ENCODE data around the gene PTEN. TPM values are rescaled to one million over a fixed set of nuclear protein-coding genes. Genes with fewer than 3 reads are reported as not detected.

PTEN gene
- total and polyA plus RNA-seq, 2 experiments from 2014 or later, result 32.8 to 128 TPM

DNA sequence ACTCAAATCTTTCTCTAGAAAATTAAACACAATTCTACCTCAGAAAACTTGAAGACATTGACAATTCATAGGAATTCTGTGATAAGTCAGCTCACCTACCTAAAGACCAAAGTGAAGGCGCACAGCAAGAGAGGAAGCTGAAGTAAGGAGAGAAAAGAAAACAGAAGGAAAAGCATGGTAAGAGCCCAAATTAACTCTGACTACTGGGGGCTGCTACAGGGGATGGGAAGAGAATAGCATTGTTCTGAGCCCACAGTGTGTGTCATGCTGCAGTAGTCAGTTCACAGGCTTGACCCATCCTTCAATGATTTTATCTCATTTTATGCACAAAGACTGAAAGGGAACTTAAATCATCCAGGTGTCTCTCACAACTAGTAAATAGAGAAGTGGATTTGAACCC is 111.3 kb downstream of the PTEN start:
- Histone ChIP-seq H3K4me2 (no peak overlapping the region), H3K27ac (no peak overlapping the region), H3K9me2 (replicated peaks; ENCODE audit: insufficient read depth) (no peaks in the 10 kb centered on the region), H4K20me1 (ENCODE audit: insufficient read depth, poor library complexity, severe bottlenecking) (no peaks in the 10 kb centered on the region), H3K27me3 (no peaks in the 10 kb centered on the region), H3K79me2 (no peaks in the 10 kb centered on the region), H3K4me1 (ENCODE audit: insufficient read depth) (no peaks in the 10 kb centered on the region), H3K9me3 (ENCODE audit: low read depth) (no peaks in the 10 kb centered on the region), H3K4me3 (no peak overlapping the region), H2AFZ (no peak overlapping the region), H3K36me3 (replicated peaks; ENCODE audit: insufficient read depth, low read depth) (no peaks in the 10 kb centered on the region)
- 93% methylated on average over 1 of the region's 1 CpG for WGBS (ENCODE audit: low lambda C conversion rate, missing lambda C conversion rate)
- TF ChIP-seq, protein P1, sequence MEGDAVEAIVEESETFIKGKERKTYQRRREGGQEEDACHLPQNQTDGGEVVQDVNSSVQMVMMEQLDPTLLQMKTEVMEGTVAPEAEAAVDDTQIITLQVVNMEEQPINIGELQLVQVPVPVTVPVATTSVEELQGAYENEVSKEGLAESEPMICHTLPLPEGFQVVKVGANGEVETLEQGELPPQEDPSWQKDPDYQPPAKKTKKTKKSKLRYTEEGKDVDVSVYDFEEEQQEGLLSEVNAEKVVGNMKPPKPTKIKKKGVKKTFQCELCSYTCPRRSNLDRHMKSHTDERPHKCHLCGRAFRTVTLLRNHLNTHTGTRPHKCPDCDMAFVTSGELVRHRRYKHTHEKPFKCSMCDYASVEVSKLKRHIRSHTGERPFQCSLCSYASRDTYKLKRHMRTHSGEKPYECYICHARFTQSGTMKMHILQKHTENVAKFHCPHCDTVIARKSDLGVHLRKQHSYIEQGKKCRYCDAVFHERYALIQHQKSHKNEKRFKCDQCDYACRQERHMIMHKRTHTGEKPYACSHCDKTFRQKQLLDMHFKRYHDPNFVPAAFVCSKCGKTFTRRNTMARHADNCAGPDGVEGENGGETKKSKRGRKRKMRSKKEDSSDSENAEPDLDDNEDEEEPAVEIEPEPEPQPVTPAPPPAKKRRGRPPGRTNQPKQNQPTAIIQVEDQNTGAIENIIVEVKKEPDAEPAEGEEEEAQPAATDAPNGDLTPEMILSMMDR (IDR thresholded peaks at IDR 0.05; ENCODE audit: poor library complexity), result no peak
- TF ChIP-seq EZH2phosphoT487 (IDR thresholded peaks at IDR 0.05; ENCODE audit: low read depth, severe bottlenecking, unreplicated experiment), result no peak
- no peak for TF ChIP-seq EZH2 (IDR thresholded peaks at IDR 0.05; ENCODE audit: borderline replicate concordance)
- no peak for DNase-seq (ENCODE audit: low spot score)

- H4K20me1 ChIP-seq (ENCODE audit: insufficient read depth, poor library complexity, severe bottlenecking), result no peaks in the 10 kb centered on the region
- H3K79me2 ChIP-seq, result no peaks in the 10 kb centered on the region
- no peak overlapping the region for H3K4me2 ChIP-seq
- no peak for DNase-seq (ENCODE audit: low spot score)
- H3K4me3 ChIP-seq, result no peak overlapping the region
- no peaks in the 10 kb centered on the region for H3K4me1 ChIP-seq (ENCODE audit: insufficient read depth)
- H3K36me3 ChIP-seq (replicated peaks; ENCODE audit: insufficient read depth, low read depth), result no peaks in the 10 kb centered on the region
- H3K27ac ChIP-seq, result no peak overlapping the region
- H3K9me2 ChIP-seq (replicated peaks; ENCODE audit: insufficient read depth), result no peaks in the 10 kb centered on the region
- no peaks in the 10 kb centered on the region for H3K27me3 ChIP-seq
- no peaks in the 10 kb centered on the region for H3K9me3 ChIP-seq (ENCODE audit: low read depth)
- WGBS (ENCODE audit: low lambda C conversion rate, missing lambda C conversion rate), result 79% methylated on average over 4 of the region's 4 CpGs
- no peak overlapping the region for H2AFZ ChIP-seq
- TF ChIP-seq EZH2 (IDR thresholded peaks at IDR 0.05; ENCODE audit: borderline replicate concordance), result no peak
These were observed 112.8 kb downstream of the PTEN start for GRCh38 chr10:87976101-87976743.

DNA sequence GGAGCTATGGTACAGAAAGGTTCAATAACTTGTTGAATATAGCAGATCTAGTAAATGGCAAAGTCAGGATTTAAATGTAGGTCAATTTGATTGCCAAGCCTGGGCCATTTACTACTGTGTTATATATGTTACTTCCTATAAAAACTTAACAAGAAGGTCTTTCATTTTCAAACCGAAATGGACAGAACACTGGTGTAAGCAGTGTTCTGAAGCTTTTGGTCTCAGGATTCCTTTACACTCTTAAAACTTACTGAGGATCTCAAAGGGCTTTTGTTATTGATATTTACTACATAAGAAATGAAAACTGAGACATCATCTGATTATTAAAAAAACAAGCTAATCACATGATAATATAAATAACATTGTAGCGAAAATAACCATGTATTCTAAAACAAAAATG is 114.7 kb downstream of the PTEN start:
- Histone ChIP-seq H3K4me1 (ENCODE audit: insufficient read depth) (no peaks in the 10 kb centered on the region), H3K9me2 (replicated peaks; ENCODE audit: insufficient read depth) (no peaks in the 10 kb centered on the region), H3K9me3 (ENCODE audit: low read depth) (no peaks in the 10 kb centered on the region), H3K36me3 (replicated peaks; ENCODE audit: insufficient read depth, low read depth) (no peaks in the 10 kb centered on the region), H3K27ac (no peak overlapping the region), H3K4me2 (no peak overlapping the region), H3K4me3 (no peak overlapping the region), H3K79me2 (no peaks in the 10 kb centered on the region), H3K27me3 (no peaks in the 10 kb centered on the region), H4K20me1 (ENCODE audit: insufficient read depth, poor library complexity, severe bottlenecking) (no peaks in the 10 kb centered on the region), H2AFZ (no peak overlapping the region)
- no peak for TF ChIP-seq EZH2 (IDR thresholded peaks at IDR 0.05; ENCODE audit: borderline replicate concordance)
- TF ChIP-seq, protein P1 (IDR thresholded peaks at IDR 0.05; ENCODE audit: poor library complexity), result no peak
- no peak for TF ChIP-seq EZH2phosphoT487 (IDR thresholded peaks at IDR 0.05; ENCODE audit: low read depth, severe bottlenecking, unreplicated experiment)
- WGBS (ENCODE audit: low lambda C conversion rate, missing lambda C conversion rate), result 71% methylated on average over 2 of the region's 2 CpGs
- no peak for DNase-seq (ENCODE audit: low spot score)

DNA sequence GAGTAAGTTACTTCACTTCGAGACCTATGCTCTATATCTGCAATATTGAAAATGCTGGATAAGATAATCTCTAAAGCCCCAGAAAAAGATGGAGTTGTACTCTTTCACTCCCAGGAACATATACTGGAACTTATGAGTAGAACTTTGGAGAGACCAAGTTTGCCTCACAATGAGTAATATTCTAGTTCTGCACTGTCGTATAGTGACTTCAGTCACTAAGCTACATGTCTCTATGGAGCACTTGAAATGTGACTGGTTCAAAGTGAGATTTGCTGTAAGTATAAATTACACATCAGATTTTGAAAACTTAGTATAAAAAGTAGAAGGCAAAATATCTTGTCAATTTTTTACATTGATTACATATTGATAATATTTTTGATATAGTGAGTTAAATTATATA is 116.4 kb downstream of the PTEN start:
- Histone ChIP-seq H3K36me3 (replicated peaks; ENCODE audit: insufficient read depth, low read depth) (no peaks in the 10 kb centered on the region), H3K9me3 (ENCODE audit: low read depth) (no peaks in the 10 kb centered on the region), H3K9me2 (replicated peaks; ENCODE audit: insufficient read depth) (no peaks in the 10 kb centered on the region), H3K27me3 (no peaks in the 10 kb centered on the region), H2AFZ (no peak overlapping the region), H4K20me1 (ENCODE audit: insufficient read depth, poor library complexity, severe bottlenecking) (no peaks in the 10 kb centered on the region), H3K4me3 (no peak overlapping the region), H3K4me2 (no peak overlapping the region), H3K27ac (no peak overlapping the region), H3K79me2 (no peaks in the 10 kb centered on the region), H3K4me1 (ENCODE audit: insufficient read depth) (no peaks in the 10 kb centered on the region)
- no peak for DNase-seq (ENCODE audit: low spot score)
- TF ChIP-seq EZH2 (IDR thresholded peaks at IDR 0.05; ENCODE audit: borderline replicate concordance) (no peak), EZH2phosphoT487 (IDR thresholded peaks at IDR 0.05; ENCODE audit: low read depth, severe bottlenecking, unreplicated experiment) (no peak)
- TF ChIP-seq, protein P1 (IDR thresholded peaks at IDR 0.05; ENCODE audit: poor library complexity), result no peak
- WGBS (ENCODE audit: low lambda C conversion rate, missing lambda C conversion rate), result 91% methylated on average over 2 of the region's 2 CpGs

Data from hepatocyte (in vitro differentiated cells).